Smooth muscle cell (in vitro differentiated cells): ENCODE measurements around the gene OPRL1. TPM values are rescaled to one million over a fixed set of nuclear protein-coding genes. Genes with fewer than 3 reads are reported as not detected.

Source experiments
- DNase-seq: peaks from one replicate; lab custom pipeline; 2025; ENCODE audit not compliant: unreplicated experiment; lab: John Stamatoyannopoulos, UW
- H2AFZ ChIP-seq: fragments of 200-600 bp; sonication (generic); 2 replicates; pipeline ENCODE4 v1.6.0; 2016; ENCODE audit warnings: antibody characterized with exemption, low read depth, mild to moderate bottlenecking
- H3F3A ChIP-seq: fragments of 200-600 bp; sonication (generic); 2 replicates; pipeline ENCODE4 v1.6.0; 2017; ENCODE audit warnings: antibody characterized with exemption, low read depth
- H3K27ac ChIP-seq: fragments of 200-600 bp; sonication (generic); 2 replicates; pipeline ENCODE4 v1.5.1; 2016; ENCODE audit warnings: low read depth, mild to moderate bottlenecking
- H3K27me3 ChIP-seq: fragments of 200-600 bp; sonication (generic); 2 replicates; pipeline ENCODE4 v1.6.1; 2016; ENCODE audit warnings: low read depth, mild to moderate bottlenecking
- H3K36me3 ChIP-seq: fragments of 200-600 bp; sonication (generic); 2 replicates; pipeline ENCODE4 v1.5.1; 2016; ENCODE audit warnings: low read depth
- H3K4me1 ChIP-seq: fragments of 200-600 bp; sonication (generic); 2 replicates; pipeline ENCODE4 v1.5.1; 2016; ENCODE audit warnings: low read depth
- H3K4me2 ChIP-seq: fragments of 200-600 bp; sonication (generic); 2 replicates; pipeline ENCODE4 v1.6.0; 2016; ENCODE audit warnings: mild to moderate bottlenecking
- H3K4me3 ChIP-seq: fragments of 200-600 bp; sonication (generic); 2 replicates; pipeline ENCODE4 v1.5.1; 2016; ENCODE audit warnings: mild to moderate bottlenecking
- H3K79me2 ChIP-seq: fragments of 200-600 bp; sonication (generic); 2 replicates; pipeline ENCODE4 v1.6.0; 2016; ENCODE audit warnings: low read depth, mild to moderate bottlenecking
- H3K9ac ChIP-seq: fragments of 200-600 bp; sonication (generic); 2 replicates; pipeline ENCODE4 v1.6.0; 2016; ENCODE audit warnings: low read depth
- H3K9me3 ChIP-seq: fragments of 200-600 bp; sonication (generic); replicated peaks from 2 replicates; pipeline ENCODE4 v1.5.1; 2016; ENCODE audit warnings: low read depth
- H4K20me1 ChIP-seq: fragments of 200-600 bp; sonication (generic); 2 replicates; pipeline ENCODE4 v1.6.0; 2016; ENCODE audit warnings: low read depth
- CTCF ChIP-seq: fragments of 200-600 bp; sonication (generic); IDR thresholded peaks from 2 replicates; pipeline ENCODE4 v1.5.1; 2017; ENCODE audit warnings: borderline replicate concordance, mild to moderate bottlenecking, antibody characterized with exemption; ENCODE audit not compliant: insufficient read depth, poor library complexity, severe bottlenecking
- WGBS: methylation state at CpG from one replicate; pipeline ENCODE4 v1.1.7; 2016; ENCODE audit warnings: low lambda C conversion rate; 5-methylcytosine and 5-hydroxymethylcytosine counted together
- polyA plus RNA-seq: library from polyadenylated mRNA; unstranded; fragments of >200 nt; fragmentation: Nextera tagmentation; extraction: Ambion mirVana; gene quantifications from 2 replicates; pipeline ENCODE4 v1.2.1, GENCODE V29; 2016
- total RNA-seq: library from RNA; depleted of rRNA; stranded (reverse); fragments of >200 nt; gene quantifications from 2 replicates; pipeline ENCODE4 v1.2.3, GENCODE V29; 2014

Gene OPRL1
- total and polyA plus RNA-seq, 2 experiments from 2014 or later, result 3.1 to 6.4 TPM

GRCh38 chr20:64051561-64052325 is 28.1 kb upstream of the OPRL1 start:
- Histone ChIP-seq H2AFZ (no peak overlapping the region), H3K4me1 (peaks cover 4% of the 10 kb centered on the region), H3K9ac (no peak overlapping the region), H3K9me3 (no peaks in the 10 kb centered on the region), H3K4me2 (no peak overlapping the region), H3K27ac (no peak overlapping the region), H3K79me2 (no peaks in the 10 kb centered on the region), H3K4me3 (no peak overlapping the region), H3K27me3 (peaks cover 8% of the 10 kb centered on the region), H4K20me1 (peaks cover 6% of the 10 kb centered on the region), H3K36me3 (no peaks in the 10 kb centered on the region), H3F3A (peaks cover 11% of the 10 kb centered on the region)
- 82% methylated on average over 15 of the region's 15 CpGs for WGBS
- DNase-seq, result no peak
- no peak for TF ChIP-seq CTCF

DNA sequence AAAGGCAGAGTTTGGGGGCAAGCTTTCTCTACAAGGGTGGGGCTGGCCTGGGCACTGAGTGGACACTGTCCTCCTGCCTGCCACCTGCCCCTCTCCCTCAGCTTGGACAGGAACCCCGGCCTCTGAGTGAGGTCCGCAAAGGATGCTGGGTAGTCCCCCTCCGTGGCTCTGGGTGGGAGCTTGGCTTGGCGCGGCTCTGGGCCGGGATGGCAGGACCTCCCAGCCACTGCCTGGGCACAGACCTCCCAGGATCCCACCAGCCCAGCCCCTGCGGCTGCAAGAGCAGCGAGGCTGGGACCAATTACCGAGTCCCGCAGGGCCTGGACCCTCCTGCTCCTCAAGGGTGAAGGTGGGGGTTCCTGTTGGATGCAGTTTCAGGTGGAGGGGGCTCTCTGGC is 27.6 kb upstream of the OPRL1 start:
- DNase-seq, result no peak
- no peak for TF ChIP-seq CTCF
- WGBS, result 87% methylated on average over 10 of the region's 10 CpGs
- no peaks in the 10 kb centered on the region for H3K36me3 ChIP-seq
- H3K4me1 ChIP-seq, result peaks cover 4% of the 10 kb centered on the region
- peaks cover 6% of the 10 kb centered on the region for H4K20me1 ChIP-seq
- no peak overlapping the region for H3K4me3 ChIP-seq
- H2AFZ ChIP-seq, result no peak overlapping the region
- H3K4me2 ChIP-seq, result no peak overlapping the region
- peaks cover 11% of the 10 kb centered on the region for H3F3A ChIP-seq
- no peaks in the 10 kb centered on the region for H3K9me3 ChIP-seq
- H3K27ac ChIP-seq, result no peak overlapping the region
- no peaks in the 10 kb centered on the region for H3K79me2 ChIP-seq
- H3K27me3 ChIP-seq, result peaks cover 5% of the 10 kb centered on the region
- no peak overlapping the region for H3K9ac ChIP-seq

DNA sequence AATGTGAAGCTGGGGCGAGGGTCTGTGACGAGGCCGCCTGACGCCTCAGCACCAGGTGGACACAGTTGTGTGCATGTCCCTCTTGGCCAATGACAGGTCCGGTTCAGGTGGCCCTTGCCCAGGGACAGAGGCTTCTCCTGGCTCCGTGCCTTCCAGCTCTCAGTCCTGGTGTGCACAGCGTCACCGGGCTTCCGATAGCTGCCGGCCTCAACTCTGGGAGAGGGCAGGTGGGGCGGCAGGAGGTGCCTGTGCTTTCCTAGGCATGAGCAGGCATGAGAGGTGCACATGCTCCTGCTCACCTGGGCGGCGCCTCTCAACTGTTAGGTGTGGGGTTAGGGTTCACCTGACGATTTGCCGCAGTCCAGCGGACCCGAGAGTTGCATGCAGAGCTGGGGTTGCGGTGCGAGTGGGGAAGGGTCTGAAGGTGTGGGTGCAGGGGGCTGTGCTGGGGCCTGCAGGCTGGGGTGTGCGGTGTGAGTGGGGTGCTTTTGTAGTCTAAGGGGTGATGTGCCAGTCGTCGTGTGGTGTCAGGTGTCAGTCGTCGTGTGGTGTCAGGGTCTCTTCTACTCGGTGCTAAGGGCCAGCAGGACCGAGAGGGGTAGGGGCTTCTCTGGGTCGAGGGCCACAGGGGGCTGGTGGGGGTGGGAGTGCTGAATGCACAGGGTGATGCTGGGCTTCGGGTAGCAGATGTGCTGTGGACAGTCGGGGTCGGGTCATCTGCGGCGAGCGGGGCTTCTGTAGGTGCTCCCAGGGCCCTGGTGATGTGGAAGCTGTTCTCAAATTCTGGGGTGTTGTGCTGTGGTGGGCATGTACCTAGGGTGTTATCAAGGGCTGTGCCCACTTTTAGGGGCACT is 26.7 kb upstream of the OPRL1 start:
- Histone ChIP-seq H3K4me1 (peaks cover 4% of the 10 kb centered on the region), H3K9ac (no peak overlapping the region), H3K79me2 (no peaks in the 10 kb centered on the region), H3K9me3 (no peaks in the 10 kb centered on the region), H3K27me3 (no peaks in the 10 kb centered on the region), H3K27ac (no peak overlapping the region), H3K36me3 (no peaks in the 10 kb centered on the region), H3K4me2 (peak overlapping the region; percentile 71), H3K4me3 (no peak overlapping the region), H4K20me1 (no peaks in the 10 kb centered on the region), H3F3A (peaks cover 11% of the 10 kb centered on the region), H2AFZ (no peak overlapping the region)
- no peak for TF ChIP-seq CTCF
- 94% methylated on average over 29 of the region's 33 CpGs for WGBS
- DNase-seq, result no peak
